ENCODE measurements around the gene SRRM1.

GRCh38 chr1:24696756-24697330, 53.7 kb downstream of the SRRM1 start:
- TF ChIP-seq CTCF (IDR thresholded peaks at IDR 0.05; ENCODE audit: extremely low read depth in 1 of 2, insufficient read depth in 1 of 2, low read depth in 1 of 2, low read length in 2 of 2): no peak
- TF ChIP-seq JUN (IDR thresholded peaks at IDR 0.05; ENCODE audit: borderline replicate concordance, insufficient read depth, insufficient read length, low read depth): no peak
- TF ChIP-seq POLR2A (IDR thresholded peaks at IDR 0.05; ENCODE audit: low read depth, low read length): no peak
- no peak for TF ChIP-seq POLR2AphosphoS5 (IDR thresholded peaks at IDR 0.05; ENCODE audit: insufficient read depth, low read depth, low read length)

Measured in endothelial cell of umbilical vein (primary cell).